SK-N-SH treated with all-trans-retinoic acid at 6 μM for 48 hours (cell line): Measurements from ENCODE around the gene ZFYVE28.
A peak's percentile ranks its signal among the peaks of the same experiment; 100 is the strongest.

ENCODE experiments used
- ARNTL ChIP-seq: fragments of 450-650 bp; formaldehyde crosslinking; IDR thresholded peaks from 2 replicates; pipeline ENCODE4 v1.5.0; 2020; ENCODE audit warnings: low read depth, mild to moderate bottlenecking, moderate library complexity, borderline replicate concordance
- CREB5 ChIP-seq: fragments of 250-450 bp; sonication (Bioruptor Pico); IDR thresholded peaks from 2 replicates; pipeline ENCODE4 v1.5.1; 2020; ENCODE audit warnings: low read depth, mild to moderate bottlenecking, moderate library complexity
- CSRNP3 ChIP-seq: fragments of 250-450 bp; sonication (Bioruptor Pico); IDR thresholded peaks from 2 replicates; pipeline ENCODE4 v1.5.1; 2021; ENCODE audit warnings: mild to moderate bottlenecking, moderate library complexity
- ISL1 ChIP-seq: fragments of 250-450 bp; sonication (Bioruptor Pico); IDR thresholded peaks from 2 replicates; pipeline ENCODE4 v2.1.2; 2022; ENCODE audit warnings: mild to moderate bottlenecking, moderate library complexity
- OSR1 ChIP-seq: fragments of 250-450 bp; sonication (Bioruptor Pico); IDR thresholded peaks from 2 replicates; pipeline ENCODE4 v1.8.0; 2022; ENCODE audit warnings: moderate library complexity, mild to moderate bottlenecking, inconsistent platforms
- POU6F1 ChIP-seq: fragments of 250-450 bp; sonication (Bioruptor Pico); IDR thresholded peaks from 2 replicates; pipeline ENCODE4 v1.8.0; 2021; ENCODE audit warnings: low read depth, mild to moderate bottlenecking, moderate library complexity, borderline replicate concordance
- RARB ChIP-seq: fragments of 250-450 bp; sonication (Bioruptor Pico); IDR thresholded peaks from 2 replicates; pipeline ENCODE4 v1.8.0; 2021; ENCODE audit warnings: mild to moderate bottlenecking, moderate library complexity
- SNAI2 ChIP-seq: fragments of 250-450 bp; sonication (Bioruptor Pico); IDR thresholded peaks from 2 replicates; pipeline ENCODE4 v1.5.0; 2020; ENCODE audit warnings: mild to moderate bottlenecking, moderate library complexity
- TOX ChIP-seq: fragments of 250-450 bp; sonication (Bioruptor Pico); IDR thresholded peaks from 2 replicates; pipeline ENCODE4 v1.8.0; 2021; ENCODE audit warnings: mild to moderate bottlenecking, moderate library complexity, borderline replicate concordance
- ZC3H10 ChIP-seq: fragments of 250-450 bp; sonication (Bioruptor Pico); IDR thresholded peaks from 2 replicates; pipeline ENCODE4 v1.5.1; 2021; ENCODE audit warnings: mild to moderate bottlenecking, moderate library complexity
- ZFP3 ChIP-seq: fragments of 250-450 bp; sonication (Bioruptor Pico); IDR thresholded peaks from 2 replicates; pipeline ENCODE4 v1.5.0; 2020; ENCODE audit warnings: mild to moderate bottlenecking, moderate library complexity
- ZFP30 ChIP-seq: fragments of 450-650 bp; formaldehyde crosslinking; IDR thresholded peaks from 2 replicates; pipeline ENCODE4 v1.5.0; 2022; ENCODE audit warnings: mild to moderate bottlenecking, moderate library complexity

- TF ChIP-seq CSRNP3 (CRISPR knock-in tag) (no peak), ZFP30 (CRISPR knock-in tag) (no peak), ISL1 (CRISPR knock-in tag) (no peak), CREB5 (CRISPR knock-in tag) (no peak), ARNTL (CRISPR knock-in tag) (peak; percentile 77; the same call in 1 of the 2 replicates), POU6F1 (CRISPR knock-in tag) (no peak), OSR1 (CRISPR knock-in tag) (no peak), ZFP3 (CRISPR knock-in tag) (no peak), TOX (CRISPR knock-in tag) (no peak), SNAI2 (CRISPR knock-in tag) (no peak), RARB (CRISPR knock-in tag) (no peak), ZC3H10 (CRISPR knock-in tag) (no peak)
Measured at GRCh38 chr4:2412885-2413716, 5.3 kb downstream of the ZFYVE28 start.
